ENCODE results near the gene HDHD2. TPM values are rescaled to one million over a fixed set of nuclear protein-coding genes. Genes with fewer than 3 reads are reported as not detected.

Gene HDHD2
- total RNA-seq, 4 donors from 2014 or later, result 14.2 to 34.3 (median 21.5) TPM

- no peak overlapping the region for H3K27ac ChIP-seq
- H3K4me3 ChIP-seq, result no peak overlapping the region
- TF ChIP-seq EP300 (IDR thresholded peaks at IDR 0.05), result no peak
- TF ChIP-seq CTCF (IDR thresholded peaks at IDR 0.05), result no peak
- no peak for TF ChIP-seq POLR2A (IDR thresholded peaks at IDR 0.05)
- TF ChIP-seq POLR2AphosphoS5 (IDR thresholded peaks at IDR 0.05), result no peak
- H3K4me1 ChIP-seq, result no peaks in the 10 kb centered on the region
- H3K36me3 ChIP-seq, result peaks cover 80% of the 10 kb centered on the region
- no peak for DNase-seq (ENCODE audit: low spot score in 2 of 2)
- no peaks in the 10 kb centered on the region for H3K27me3 ChIP-seq
- WGBS, result 81% methylated on average over 3 of the region's 3 CpGs
- no peaks in the 10 kb centered on the region for H3K9me3 ChIP-seq
These were observed 41.9 kb downstream of the HDHD2 start for GRCh38 chr18:47108373-47108772.

GRCh38 chr18:47100212-47100831, 50.0 kb downstream of the HDHD2 start:
- Histone ChIP-seq H3K4me1 (no peaks in the 10 kb centered on the region), H3K36me3 (peaks cover 13% of the 10 kb centered on the region), H3K27ac (no peak overlapping the region), H3K9me3 (no peaks in the 10 kb centered on the region), H3K27me3 (no peaks in the 10 kb centered on the region), H3K4me3 (no peak overlapping the region)
- peak in 1 of 2 donors; percentile 61 for DNase-seq (ENCODE audit: low spot score in 2 of 2)
- TF ChIP-seq CTCF (IDR thresholded peaks at IDR 0.05) (peak; percentile 18 to 58), EP300 (IDR thresholded peaks at IDR 0.05) (no peak), POLR2A (IDR thresholded peaks at IDR 0.05) (no peak), POLR2AphosphoS5 (IDR thresholded peaks at IDR 0.05) (no peak)
- 33% methylated on average over 12 of the region's 12 CpGs for WGBS

GRCh38 chr18:47095810-47096209, 54.5 kb downstream of the HDHD2 start:
- WGBS, result 93% methylated on average over 3 of the region's 3 CpGs
- TF ChIP-seq POLR2AphosphoS5 (IDR thresholded peaks at IDR 0.05) (no peak), EP300 (IDR thresholded peaks at IDR 0.05) (no peak), POLR2A (IDR thresholded peaks at IDR 0.05) (no peak), CTCF (IDR thresholded peaks at IDR 0.05) (no peak)
- DNase-seq (ENCODE audit: low spot score in 2 of 2), result no peak

GRCh38 chr18:47087676-47088075, 62.6 kb downstream of the HDHD2 start:
- no peaks in the 10 kb centered on the region for H3K27me3 ChIP-seq
- DNase-seq (ENCODE audit: low spot score in 2 of 2), result no peak
- H3K9me3 ChIP-seq, result no peaks in the 10 kb centered on the region
- no peak overlapping the region for H3K4me3 ChIP-seq
- peaks cover 5% of the 10 kb centered on the region for H3K36me3 ChIP-seq
- H3K27ac ChIP-seq, result no peak overlapping the region
- TF ChIP-seq POLR2AphosphoS5 (IDR thresholded peaks at IDR 0.05) (no peak), POLR2A (IDR thresholded peaks at IDR 0.05) (no peak), CTCF (IDR thresholded peaks at IDR 0.05) (no peak), EP300 (IDR thresholded peaks at IDR 0.05) (no peak)
- 86% methylated on average over 5 of the region's 5 CpGs for WGBS
- no peaks in the 10 kb centered on the region for H3K4me1 ChIP-seq

More at GRCh38 chr18:47095810-47096209, 54.5 kb downstream of the HDHD2 start:
- H3K4me1 ChIP-seq, result no peaks in the 10 kb centered on the region
- H3K36me3 ChIP-seq, result no peaks in the 10 kb centered on the region
- H3K4me3 ChIP-seq, result no peak overlapping the region
- no peaks in the 10 kb centered on the region for H3K27me3 ChIP-seq
- H3K9me3 ChIP-seq, result no peaks in the 10 kb centered on the region
- H3K27ac ChIP-seq, result no peak overlapping the region

GRCh38 chr18:47081578-47081977, 68.7 kb downstream of the HDHD2 start:
- Histone ChIP-seq H3K9me3 (no peaks in the 10 kb centered on the region), H3K27me3 (no peaks in the 10 kb centered on the region), H3K4me1 (no peaks in the 10 kb centered on the region), H3K27ac (no peak overlapping the region), H3K4me3 (no peak overlapping the region), H3K36me3 (no peaks in the 10 kb centered on the region)
- DNase-seq (ENCODE audit: low spot score in 2 of 2), result no peak
- TF ChIP-seq CTCF (IDR thresholded peaks at IDR 0.05), result no peak
- TF ChIP-seq POLR2AphosphoS5 (IDR thresholded peaks at IDR 0.05), result no peak
- no peak for TF ChIP-seq POLR2A (IDR thresholded peaks at IDR 0.05)
- TF ChIP-seq EP300 (IDR thresholded peaks at IDR 0.05), result no peak
- 87% methylated on average over 2 of the region's 2 CpGs for WGBS

All from suprapubic skin (tissue), 4 donors.